Measurements from ENCODE around the gene ZNF593OS. TPM values are rescaled to one million over a fixed set of nuclear protein-coding genes. Genes with fewer than 3 reads are reported as not detected.

ZNF593OS gene
- total RNA-seq, 1 donor from 2014 or later = 0.29 TPM

- peak; percentile 40 for DNase-seq (ENCODE audit: low spot score)
Measured at GRCh38 chr1:26126321-26127084, 45.1 kb downstream of the ZNF593OS start.

- DNase-seq (ENCODE audit: low spot score) = no peak
Measured at GRCh38 chr1:26125946-26126320, 45.7 kb downstream of the ZNF593OS start.

GRCh38 chr1:26125382-26125781 is 46.2 kb downstream of the ZNF593OS start:
- no peak for DNase-seq (ENCODE audit: low spot score)

- no peak for DNase-seq (ENCODE audit: low spot score)
Measured at GRCh38 chr1:26124418-26125331, 47.0 kb downstream of the ZNF593OS start.

- DNase-seq (ENCODE audit: low spot score) = no peak
Measured at GRCh38 chr1:26122988-26123973, 48.4 kb downstream of the ZNF593OS start.

- DNase-seq (ENCODE audit: low spot score) = no peak
Measured at GRCh38 chr1:26121854-26122773, 49.5 kb downstream of the ZNF593OS start.

- DNase-seq (ENCODE audit: low spot score) = no peak
Measured at GRCh38 chr1:26119892-26120608, 51.6 kb downstream of the ZNF593OS start.

Other genes starting within 250 kb of the ZNF593OS start
- 43.6 TPM for gene PAFAH2, start 173.8 kb downstream of the ZNF593OS start, total RNA-seq
- 1.6 TPM for gene EXTL1, start 150.1 kb downstream of the ZNF593OS start, total RNA-seq
- gene SLC30A2, start 125.7 kb downstream of the ZNF593OS start, total RNA-seq = 166 TPM
- gene TRIM63, start 104.2 kb downstream of the ZNF593OS start, total RNA-seq = 6.1 TPM
- gene PDIK1L, start 60.0 kb downstream of the ZNF593OS start, total RNA-seq = 19.0 TPM
- 2.8 TPM for gene FAM110D, start 12.8 kb downstream of the ZNF593OS start, total RNA-seq
- gene C1orf232, start 2.9 kb downstream of the ZNF593OS start, total RNA-seq = not detected
- 28.1 TPM for gene ZNF593, start 1.9 kb downstream of the ZNF593OS start, total RNA-seq
- gene CNKSR1, start 5.7 kb upstream of the ZNF593OS start, total RNA-seq = 36.0 TPM
- gene CATSPER4, start 18.8 kb upstream of the ZNF593OS start, total RNA-seq = not detected
- gene CEP85, start 62.4 kb upstream of the ZNF593OS start, total RNA-seq = 10.0 TPM
- gene SH3BGRL3, start 108.3 kb upstream of the ZNF593OS start, total RNA-seq = 133 TPM
- gene UBXN11, start 134.8 kb upstream of the ZNF593OS start, total RNA-seq = 21.3 TPM
- gene CD52, start 146.1 kb upstream of the ZNF593OS start, total RNA-seq = 21.1 TPM
- gene CRYBG2, start 182.3 kb upstream of the ZNF593OS start, total RNA-seq = 25.5 TPM
- 2.9 TPM for gene ZNF683, start 200.9 kb upstream of the ZNF593OS start, total RNA-seq
- gene LIN28A, start 239.0 kb upstream of the ZNF593OS start, total RNA-seq = 1.4 TPM

All from mucosa of gallbladder (tissue), 1 donor.